Psoas muscle (tissue), 8 donors: ENCODE measurements around the gene NEURL1. TPM values are rescaled to one million over a fixed set of nuclear protein-coding genes. Genes with fewer than 3 reads are reported as not detected.

ENCODE experiments used
- ATAC-seq, 4 donors: fragments of 200-7000 bp; cut with Tn5 transposase; one replicate each; pipeline ENCODE4 v1.9.1; 2020; ENCODE audit warnings: moderate library complexity in 3 of 4, mild to moderate bottlenecking in 2 of 4
- DNase-seq, 2 donors: peaks; one replicate each; pipeline ENCODE4 v3.0.0-alpha.2; 2020
- H3K27ac ChIP-seq: fragments of 200-600 bp; one replicate; pipeline ENCODE4 v1.8.0; 2022
- H3K27me3 ChIP-seq, 3 donors: fragments of 200-600 bp in 1 of 3; one replicate each; pipeline versions ENCODE4 v1.6.1 to v1.8.0; 2013 to 2022; ENCODE audit warnings: low read length in 2 of 3, mild to moderate bottlenecking in 2 of 3, moderate library complexity in 1 of 3; ENCODE audit not compliant: insufficient read depth in 3 of 3
- H3K36me3 ChIP-seq, 2 donors: fragments of 200-600 bp in 1 of 2; one replicate each; pipeline versions ENCODE4 v1.6.1 to v1.8.0; 2013 to 2022; ENCODE audit warnings: low read depth in 1 of 2, mild to moderate bottlenecking in 1 of 2, moderate library complexity in 1 of 2; ENCODE audit not compliant: insufficient read depth in 1 of 2
- H3K4me1 ChIP-seq: fragments of 200-600 bp; one replicate; pipeline ENCODE4 v1.8.0; 2022
- H3K4me3 ChIP-seq: fragments of 200-600 bp; one replicate; pipeline ENCODE4 v1.8.0; 2022; ENCODE audit warnings: mild to moderate bottlenecking
- H3K9me3 ChIP-seq: fragments of 200-600 bp; one replicate; pipeline ENCODE4 v1.8.0; 2022
- CTCF ChIP-seq: fragments of 200-600 bp; IDR thresholded peaks from one replicate; pipeline ENCODE4 v1.8.0; 2022; ENCODE audit warnings: antibody characterized with exemption
- WGBS, 3 donors: extraction: QIAGEN DNeasy Blood & Tissue Kit; methylation state at CpG; one replicate each; pipeline versions ENCODE4 v1.1.6 to v1.1.7; 2013; 5-methylcytosine and 5-hydroxymethylcytosine counted together
- intact Hi-C, 2 donors: fragments of 100-400 bp; cut with DNase I; formaldehyde crosslinking; loops; one replicate each; pipeline versions ENCODE4 v1.11.0 to v1.14.2; 2022
- polyA plus RNA-seq, 3 donors: library from polyadenylated mRNA; stranded (reverse); fragments of 200-250 nt; gene quantifications; one replicate each; pipeline ENCODE4 v1.2.3, GENCODE V29; 2013
- total RNA-seq, 4 donors: library from RNA; stranded (reverse); fragmentation: NEBNext Ultra II Directional in 2 of 4; extraction: Animal tissue kit (Norgen Biotek cat#: 25700) in 2 of 4; gene quantifications; one replicate each; pipeline versions ENCODE4 v1.2.1 to v1.2.4, GENCODE V29; 2021 to 2023
- donor health status: healthy with polysubstance abuse.
- donor health status: DM: no; HTN: no; CAD: no; lungs with moderate emphysema.
- donor health status: Bipolar disorder and iron deficiency.
- donor health status: healthy.
- donor health status: DM: yes; HTN: yes; CAD: no.
- donor health status: DM: no; HTN: no; CAD: no.
- donor health status: DM: no; HTN: no; CAD: no.
- donor health status: DM: yes; HTN: yes; CAD: no.

Gene NEURL1
- total and polyA plus RNA-seq, 7 donors, result 10.9 to 103 (median 66.6) TPM

GRCh38 chr10:103618575-103619423, 125.3 kb downstream of the NEURL1 start:
- 35 to 57% (median 35%) methylated on average over 18 to 19 of the region's 19 CpGs for WGBS, 3 donors
- peak; percentile 75 to 86 for DNase-seq
- peak in 2 of 4 donors; percentile 27 to 44 for ATAC-seq
- H3K4me3 ChIP-seq, result no peak overlapping the region
- peaks cover 0 to 26% of the 10 kb centered on the region in 2 donors for H3K36me3 ChIP-seq
- TF ChIP-seq CTCF, result no peak
- H3K9me3 ChIP-seq, result no peaks in the 10 kb centered on the region
- H3K27me3 ChIP-seq, result no peaks in the 10 kb centered on the region
- peaks cover 82% of the 10 kb centered on the region for H3K4me1 ChIP-seq
- intact Hi-C loops, result loop anchor here (5.0 kb wide), 2 partner anchors 34 to 44 kb away; no protein-coding TSS in a partner anchor
- H3K27ac ChIP-seq, result peak overlapping the region; percentile 50

- Histone ChIP-seq H3K4me1 (peaks cover 74% of the 10 kb centered on the region), H3K4me3 (no peak overlapping the region), H3K27me3 (no peaks in the 10 kb centered on the region), H3K36me3 (peaks cover 0 to 35% of the 10 kb centered on the region in 2 donors), H3K9me3 (no peaks in the 10 kb centered on the region), H3K27ac (peak overlapping the region; percentile 46)
- 69 to 73% (median 71%) methylated on average over 20 to 22 of the region's 22 CpGs for WGBS, 3 donors
- ATAC-seq (no peak), DNase-seq (no peak)
- TF ChIP-seq CTCF, result no peak
- intact Hi-C loops, result loop anchor here (5.0 kb wide), 2 partner anchors 33 to 43 kb away; no protein-coding TSS in a partner anchor
Measured at GRCh38 chr10:103619424-103620351, 126.2 kb downstream of the NEURL1 start.

- WGBS, 3 donors, result 72 to 90% (median 79%) methylated on average over 7 of the region's 7 CpGs
- H3K9me3 ChIP-seq, result no peaks in the 10 kb centered on the region
- H3K36me3 ChIP-seq, result peaks cover 0 to 42% of the 10 kb centered on the region in 2 donors
- H3K4me3 ChIP-seq, result no peak overlapping the region
- ATAC-seq, result no peak
- peaks cover 67% of the 10 kb centered on the region for H3K4me1 ChIP-seq
- DNase-seq, result no peak
- H3K27me3 ChIP-seq, result no peaks in the 10 kb centered on the region
- TF ChIP-seq CTCF, result no peak
- H3K27ac ChIP-seq, result peak overlapping the region; percentile 46
- intact Hi-C loops, result no loop called here
Measured at GRCh38 chr10:103620352-103620740, 126.8 kb downstream of the NEURL1 start.

GRCh38 chr10:103620891-103621782, 127.6 kb downstream of the NEURL1 start:
- intact Hi-C loops, result no loop called here
- no peak for TF ChIP-seq CTCF
- Histone ChIP-seq H3K27me3 (no peaks in the 10 kb centered on the region), H3K27ac (peak overlapping the region; percentile 9), H3K4me3 (no peak overlapping the region), H3K4me1 (peaks cover 60% of the 10 kb centered on the region), H3K9me3 (no peaks in the 10 kb centered on the region), H3K36me3 (peaks cover 1 to 49% of the 10 kb centered on the region in 2 donors)
- WGBS, 3 donors, result 85 to 89% (median 86%) methylated on average over 15 of the region's 15 CpGs
- ATAC-seq (no peak), DNase-seq (no peak)
